Adrenal gland (tissue), 5 donors: ENCODE data around the gene CHDH.

Experiments
- CTCF ChIP-seq, 6 experiments: fragments of 450-650 bp in 4 of 6; fragments of 200-600 bp in 2 of 6; sonication (generic) in 1 of 6; IDR thresholded peaks; 1 replicate in 5 of 6; 2 replicates in 1 of 6; pipeline versions ENCODE4 v1.5.1 to v1.8.0; 2016 to 2021; ENCODE audit warnings: antibody characterized with exemption in 6 of 6, mild to moderate bottlenecking in 2 of 6, moderate library complexity in 1 of 6
- POLR2A ChIP-seq, 2 donors: fragments of 450-650 bp; IDR thresholded peaks; one replicate each; pipeline ENCODE4 v1.6.1; 2017; ENCODE audit warnings: antibody characterized with exemption in 2 of 2, mild to moderate bottlenecking in 2 of 2, moderate library complexity in 1 of 2
- donor health status: DM: no; HTN: no; CAD: no.

GRCh38 chr3:53811143-53811927 is 34.9 kb downstream of the CHDH start:
- TF ChIP-seq CTCF (IDR thresholded peaks at IDR 0.05) = no peak
- no peak for TF ChIP-seq POLR2A (IDR thresholded peaks at IDR 0.05)
